BE2C (cell line): ENCODE results near the gene WASF1.
"Not testable (repeated sequence)": the region's sequence is repeated elsewhere in the genome, so short reads cannot be mapped to it uniquely, and the experiment has no call there.

ENCODE experiments used
- DNase-seq: peaks from one replicate; pipeline ENCODE4 v3.0.0-alpha.2; 2020
- H3K27me3 ChIP-seq: fragments of 250-450 bp; sonication (Bioruptor Pico); 2 replicates; pipeline ENCODE4 v1.5.1; 2020; ENCODE audit warnings: mild to moderate bottlenecking
- H3K36me3 ChIP-seq: fragments of 250-450 bp; sonication (Bioruptor Pico); 2 replicates; pipeline ENCODE4 v1.5.1; 2020; ENCODE audit warnings: mild to moderate bottlenecking
- H3K4me1 ChIP-seq: fragments of 250-450 bp; sonication (Bioruptor Pico); 2 replicates; pipeline ENCODE4 v1.5.1; 2020
- H3K4me3 ChIP-seq: 2 replicates; pipeline ENCODE4 v1.5.1; 2011; ENCODE audit warnings: low read depth, low read length
- H3K9me3 ChIP-seq: fragments of 250-450 bp; sonication (Bioruptor Pico); 2 replicates; pipeline ENCODE4 v1.5.1; 2020
- CTCF ChIP-seq: IDR thresholded peaks from 2 replicates; pipeline ENCODE4 v1.5.1; 2012; ENCODE audit warnings: mild to moderate bottlenecking, low read depth, low read length

WASF1 gene

DNA sequence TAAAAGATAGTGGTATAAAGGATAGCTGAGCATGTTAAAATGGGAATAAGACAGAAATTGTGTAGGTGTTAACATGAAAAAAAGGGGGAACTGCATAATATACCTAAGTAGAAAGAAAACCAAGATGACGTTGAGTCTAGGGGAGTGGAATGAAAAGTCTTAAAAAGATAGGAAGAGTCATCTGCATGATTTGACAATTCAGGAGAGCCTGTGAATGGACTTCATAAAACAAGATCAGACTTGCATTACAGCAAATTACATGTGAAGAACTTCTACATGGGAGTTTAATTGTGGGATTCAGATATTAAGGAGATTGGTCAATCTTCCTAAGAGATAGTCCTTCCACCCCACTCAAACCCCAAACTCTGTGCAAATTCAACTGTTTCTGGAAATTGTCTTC, 85.5 kb downstream of the WASF1 start:
- no peak for TF ChIP-seq CTCF
- H3K36me3 ChIP-seq, result peaks cover 7% of the 10 kb centered on the region; the same call in 1 of the 2 replicates
- no peak overlapping the region for H3K4me3 ChIP-seq
- no peaks in the 10 kb centered on the region for H3K9me3 ChIP-seq
- no peak for DNase-seq
- H3K4me1 ChIP-seq, result no peaks in the 10 kb centered on the region
- no peaks in the 10 kb centered on the region for H3K27me3 ChIP-seq

DNA sequence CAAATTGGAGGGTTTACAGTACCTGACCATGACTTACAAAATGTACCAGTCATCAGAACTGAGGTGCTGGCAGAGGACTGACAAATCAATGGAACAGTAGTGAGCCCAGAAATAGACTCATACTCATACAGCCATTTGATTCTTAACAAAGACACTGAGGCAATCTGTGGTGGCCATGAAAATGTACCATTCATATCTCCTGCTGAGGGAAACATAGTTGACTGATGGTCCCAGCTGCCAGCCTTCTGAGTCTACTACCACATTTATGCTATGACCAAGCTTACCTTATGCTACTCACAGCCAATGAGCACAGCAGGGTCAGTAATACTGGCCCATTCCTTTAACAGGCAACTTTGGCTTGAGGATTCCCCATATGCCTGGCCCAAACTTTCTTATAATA, 88.6 kb downstream of the WASF1 start:
- TF ChIP-seq CTCF, result no peak
- no peaks in the 10 kb centered on the region for H3K9me3 ChIP-seq
- H3K27me3 ChIP-seq, result no peaks in the 10 kb centered on the region
- no peak overlapping the region for H3K4me3 ChIP-seq
- no peaks in the 10 kb centered on the region for H3K4me1 ChIP-seq
- DNase-seq, result no peak
- no peaks in the 10 kb centered on the region for H3K36me3 ChIP-seq

DNA sequence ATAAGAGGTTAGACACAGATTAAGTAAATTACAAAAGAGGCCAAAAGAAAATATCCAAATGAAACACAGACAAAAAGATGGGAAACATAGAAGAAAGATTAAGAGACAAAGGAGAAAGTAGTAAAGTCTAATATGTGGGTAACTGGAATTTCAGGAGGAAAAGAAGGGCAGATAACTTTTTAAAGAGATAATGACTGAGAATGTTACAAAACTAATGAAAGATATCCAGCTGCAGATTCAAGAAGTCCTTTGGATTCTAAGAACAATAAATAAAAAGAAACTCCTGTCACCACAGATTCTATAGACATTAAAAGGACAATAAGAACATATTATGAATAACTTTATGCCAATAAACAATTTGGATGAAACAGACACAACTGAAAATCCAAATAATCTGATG, 90.1 kb downstream of the WASF1 start:
- Histone ChIP-seq H3K4me3 (no peak overlapping the region), H3K27me3 (no peaks in the 10 kb centered on the region), H3K36me3 (no peaks in the 10 kb centered on the region), H3K4me1 (no peaks in the 10 kb centered on the region), H3K9me3 (no peaks in the 10 kb centered on the region)
- TF ChIP-seq CTCF, result no peak
- no peak for DNase-seq

GRCh38 chr6:110085285-110085684, 94.2 kb downstream of the WASF1 start:
- DNase-seq, result no peak
- Histone ChIP-seq H3K36me3 (no peaks in the 10 kb centered on the region), H3K9me3 (no peaks in the 10 kb centered on the region), H3K4me1 (no peaks in the 10 kb centered on the region), H3K27me3 (no peaks in the 10 kb centered on the region), H3K4me3 (no peak overlapping the region)
- TF ChIP-seq CTCF, result no peak

DNA sequence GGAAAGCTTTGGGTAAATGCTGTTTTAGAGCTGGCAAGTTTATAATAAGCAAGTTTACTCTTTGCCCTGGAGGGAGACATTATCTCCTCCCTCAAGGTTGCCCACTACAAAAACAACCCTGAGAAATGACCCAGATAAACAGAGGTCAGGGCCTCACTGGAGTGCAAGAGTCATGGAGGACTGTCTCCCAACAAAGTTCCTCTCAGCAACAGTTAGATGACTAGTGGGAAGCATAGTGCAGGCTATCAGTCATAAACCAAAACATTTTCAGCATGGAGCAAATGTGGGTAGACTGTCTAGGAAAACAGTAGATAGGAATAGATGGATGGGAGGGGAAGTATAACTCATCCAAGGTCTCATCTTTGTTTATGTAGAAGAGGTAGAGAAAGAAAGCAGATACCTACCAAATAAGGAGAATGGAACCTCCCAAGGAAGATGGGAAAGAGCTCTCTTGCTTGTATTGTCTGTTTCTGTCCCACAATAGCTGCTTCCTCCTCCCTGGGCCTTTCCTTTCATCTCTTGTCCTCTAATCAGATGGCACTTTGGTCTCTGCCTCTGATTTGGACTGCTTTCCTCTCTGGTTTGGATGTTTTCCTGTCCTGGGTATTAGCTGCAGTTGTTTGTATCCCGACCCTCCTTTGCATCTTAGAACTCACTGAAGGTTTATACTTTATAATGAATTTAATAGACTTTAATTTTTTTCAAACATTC, 95.4 kb downstream of the WASF1 start:
- Histone ChIP-seq H3K27me3 (no peaks in the 10 kb centered on the region), H3K4me3 (no peak overlapping the region), H3K36me3 (no peaks in the 10 kb centered on the region), H3K4me1 (no peaks in the 10 kb centered on the region), H3K9me3 (no peaks in the 10 kb centered on the region)
- no peak for DNase-seq
- TF ChIP-seq CTCF, result no peak

DNA sequence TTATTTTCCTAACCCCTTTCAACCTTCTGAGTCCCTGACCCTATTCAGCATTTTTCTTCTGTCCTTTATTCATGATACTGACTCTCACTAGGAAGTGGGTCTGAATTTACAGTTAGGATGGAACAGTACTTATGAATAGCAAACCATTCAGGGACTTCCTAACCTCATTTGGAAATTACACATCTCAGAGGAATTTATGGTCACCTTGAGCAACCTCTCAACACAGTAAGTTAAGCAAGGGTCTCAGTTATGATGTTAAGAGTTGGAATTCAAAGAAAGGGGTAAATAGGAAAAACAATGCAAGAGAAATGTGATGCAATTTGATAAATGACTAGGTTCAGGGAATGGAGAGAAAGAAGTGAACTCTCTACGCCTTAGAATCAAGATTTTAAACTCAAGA, 104.1 kb downstream of the WASF1 start:
- no peaks in the 10 kb centered on the region for H3K9me3 ChIP-seq
- H3K36me3 ChIP-seq, result no peaks in the 10 kb centered on the region
- no peak overlapping the region for H3K4me3 ChIP-seq
- no peak for TF ChIP-seq CTCF
- no peaks in the 10 kb centered on the region; the same call in 1 of the 2 replicates for H3K27me3 ChIP-seq
- H3K4me1 ChIP-seq, result no peaks in the 10 kb centered on the region
- no peak for DNase-seq

- not testable (repeated sequence) for H3K9me3 ChIP-seq, H3K4me3 ChIP-seq, H3K36me3 ChIP-seq, H3K27me3 ChIP-seq, H3K4me1 ChIP-seq, DNase-seq
These were observed 106.0 kb downstream of the WASF1 start for GRCh38 chr6:110073474-110073873.
